Brain pericyte (primary cell): ENCODE measurements around the gene ANKDD1A.

Experiments
- DNase-seq: peaks from one replicate; pipeline ENCODE4 v3.0.0-alpha.2; 2012; ENCODE audit warnings: low read depth, low spot score

ANKDD1A gene

DNA sequence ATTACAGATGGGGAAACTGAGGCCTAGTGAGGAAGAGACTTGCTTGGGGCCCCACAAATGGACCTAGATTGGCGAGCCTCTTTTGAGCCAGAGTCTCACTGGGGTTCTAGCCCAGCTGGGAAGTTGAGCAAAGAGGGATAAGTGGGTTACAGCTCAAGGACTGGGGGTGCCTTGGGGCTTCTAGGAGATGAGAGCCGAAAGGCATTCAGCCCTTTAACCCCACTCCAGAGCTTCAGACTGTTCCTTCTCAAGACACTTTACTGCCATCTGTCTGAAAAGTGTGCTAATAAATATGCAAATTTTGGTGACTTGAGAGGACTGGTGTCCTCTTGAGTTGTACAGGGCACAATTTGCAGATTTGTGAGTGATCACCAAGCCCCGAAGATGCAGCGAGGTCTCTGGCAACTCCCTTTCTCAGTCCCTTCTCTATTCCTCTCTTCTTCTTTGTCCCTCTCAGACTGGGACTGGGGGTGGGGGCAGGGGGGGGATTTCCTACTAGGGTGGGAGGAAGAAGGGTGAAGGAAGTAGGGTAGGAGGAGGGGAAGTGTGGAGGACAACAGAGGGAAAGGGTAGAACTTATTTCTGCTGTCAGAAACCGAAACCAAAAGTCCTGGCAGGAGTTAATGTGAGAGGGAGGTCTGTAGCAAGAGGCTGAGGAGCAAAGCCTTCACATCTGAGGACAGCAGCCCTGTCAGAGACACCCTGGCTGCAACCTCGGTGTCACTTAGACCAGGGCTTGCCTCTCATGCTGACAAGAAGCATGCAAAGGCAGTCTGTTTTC is 16.2 kb upstream of the ANKDD1A start:
- DNase-seq = no peak

DNA sequence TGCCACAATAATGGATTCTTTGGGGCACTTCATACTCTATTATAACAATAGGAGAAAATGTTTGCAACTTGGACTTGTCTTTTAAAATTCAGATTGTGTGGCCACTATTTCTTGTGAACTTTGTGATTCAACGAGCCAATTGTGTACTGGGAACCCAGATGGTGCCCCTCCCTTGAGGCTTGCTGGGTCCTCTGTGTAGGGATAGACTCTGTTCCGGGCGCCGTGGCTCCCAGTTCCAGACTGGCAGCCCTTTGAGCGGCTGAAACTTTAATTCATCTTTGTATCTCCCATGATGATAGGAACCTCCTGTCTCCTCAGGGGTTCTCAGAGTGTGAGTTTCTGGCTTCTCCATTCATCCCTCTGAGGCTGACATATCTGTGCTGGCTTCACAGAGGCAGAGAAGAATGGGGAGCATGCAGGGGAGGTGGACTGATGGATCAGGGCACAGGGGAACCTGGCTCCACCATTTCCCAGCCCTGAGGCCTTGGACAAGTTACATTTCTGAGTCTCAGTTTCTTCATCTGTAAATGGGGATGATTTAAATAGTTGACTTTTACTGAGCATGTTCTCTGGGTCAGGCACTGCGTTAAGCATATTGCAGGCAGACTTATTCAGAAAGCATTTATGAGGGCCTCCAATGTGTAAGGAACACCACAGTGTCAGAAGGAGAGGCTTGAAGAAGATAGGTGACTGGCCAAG is 15.2 kb upstream of the ANKDD1A start:
- no peak for DNase-seq

DNA sequence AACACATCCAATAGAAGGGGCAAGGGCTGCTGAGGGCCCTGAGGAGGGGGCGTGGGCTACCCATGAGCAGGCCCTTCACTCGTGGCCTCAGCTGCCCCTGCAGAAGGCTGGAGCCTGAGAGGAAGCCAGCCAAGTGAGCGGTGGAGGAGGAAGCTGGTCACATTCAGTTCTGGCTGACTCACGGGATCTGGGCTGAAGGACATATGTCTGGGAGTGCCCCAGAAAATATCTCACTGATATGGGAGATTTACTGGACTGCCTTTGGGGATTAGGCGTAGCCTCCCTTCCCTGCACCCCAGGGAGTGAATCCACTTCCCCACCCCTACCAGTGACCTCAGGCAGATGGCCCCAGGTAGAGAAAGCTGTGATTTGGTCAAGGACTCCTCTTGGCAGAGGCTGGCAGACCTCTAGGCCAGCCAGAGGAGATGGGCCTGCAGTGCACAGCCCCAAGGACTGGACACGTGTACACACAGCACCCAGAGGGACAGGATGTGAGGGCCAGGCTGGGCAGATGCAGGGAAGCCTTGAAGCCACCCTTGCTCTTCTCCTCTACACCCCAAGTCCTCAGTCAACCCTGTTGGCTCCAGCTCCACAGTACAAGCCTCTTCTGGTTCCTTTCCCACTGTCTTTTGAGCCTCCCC is 14.2 kb upstream of the ANKDD1A start:
- no peak for DNase-seq

DNA sequence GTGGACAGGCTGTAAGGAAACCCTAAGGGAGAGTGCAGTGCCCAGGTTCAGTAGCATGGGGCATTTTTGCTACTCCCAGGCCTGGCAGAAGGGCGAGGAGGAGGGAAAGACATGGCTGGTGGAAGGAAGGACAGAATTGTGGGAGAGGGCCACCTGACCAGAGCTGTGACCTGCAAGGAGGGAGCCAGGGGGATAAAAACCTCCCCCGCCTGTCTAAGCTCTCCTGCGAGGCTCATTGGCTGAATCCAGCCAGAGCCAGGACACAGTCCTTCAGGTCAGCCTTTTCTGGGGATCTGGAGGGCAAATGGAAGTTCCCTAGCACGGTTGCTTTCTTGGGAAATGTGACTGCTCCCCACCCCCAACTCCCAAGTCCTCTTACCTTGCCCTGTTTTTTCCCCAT is 13.3 kb upstream of the ANKDD1A start:
- DNase-seq = no peak

DNA sequence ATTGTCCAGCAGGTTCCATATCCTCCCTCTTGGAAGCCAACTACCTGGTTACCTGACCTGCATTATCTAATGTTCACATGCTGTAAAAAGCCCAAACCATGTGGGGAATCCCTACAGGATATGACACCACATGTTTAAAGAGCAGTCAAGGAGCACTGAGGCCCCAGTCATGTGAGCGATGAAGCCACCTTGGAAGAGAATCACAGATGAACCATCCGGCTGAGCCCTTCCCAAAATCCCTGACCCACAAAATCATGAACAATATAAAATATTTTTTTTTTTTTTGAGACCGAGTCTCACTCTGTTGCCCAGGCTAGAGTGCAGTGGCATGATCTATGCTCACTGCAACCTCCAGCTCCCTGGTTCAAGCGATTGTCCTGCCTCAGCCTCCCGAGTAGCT is 10.6 kb upstream of the ANKDD1A start:
- no peak for DNase-seq

DNA sequence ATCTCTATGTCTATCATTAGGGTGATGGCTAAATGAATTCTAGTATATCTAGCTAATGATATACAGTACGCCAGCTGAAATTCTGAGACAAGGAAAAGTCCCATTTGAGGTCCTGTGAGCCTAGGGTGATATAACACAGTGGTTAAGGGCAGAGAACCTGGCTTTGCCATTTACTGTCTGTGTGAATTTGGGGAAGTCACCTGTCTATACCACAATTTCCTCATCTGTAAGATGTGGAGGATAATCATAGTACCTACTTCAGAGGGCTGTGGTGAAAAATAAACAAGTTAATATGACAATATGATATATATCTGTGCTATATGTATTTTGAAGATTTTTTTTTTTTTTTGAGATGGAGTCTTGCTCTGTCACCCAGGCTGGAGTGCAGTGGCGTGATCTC is 9.8 kb upstream of the ANKDD1A start:
- no peak for DNase-seq

DNA sequence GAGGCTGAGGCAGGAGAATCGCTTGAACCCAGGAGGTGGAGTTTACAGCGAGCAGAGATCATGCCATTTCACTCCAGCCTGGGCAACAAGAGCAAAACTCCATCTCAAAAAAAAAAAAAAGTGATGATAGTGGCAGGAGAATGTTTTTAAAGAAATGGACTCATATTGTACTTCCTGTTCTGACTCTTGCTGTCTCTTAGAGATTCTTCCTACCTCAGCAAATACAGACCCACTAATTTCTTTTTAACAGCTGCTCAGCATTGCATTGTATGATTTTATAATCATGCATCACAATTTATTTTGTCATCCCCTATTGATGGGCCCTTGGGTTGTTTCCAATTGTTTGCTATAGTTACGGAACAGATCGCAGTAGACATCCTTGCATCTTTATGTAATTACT is 8.8 kb upstream of the ANKDD1A start:
- no peak for DNase-seq

DNA sequence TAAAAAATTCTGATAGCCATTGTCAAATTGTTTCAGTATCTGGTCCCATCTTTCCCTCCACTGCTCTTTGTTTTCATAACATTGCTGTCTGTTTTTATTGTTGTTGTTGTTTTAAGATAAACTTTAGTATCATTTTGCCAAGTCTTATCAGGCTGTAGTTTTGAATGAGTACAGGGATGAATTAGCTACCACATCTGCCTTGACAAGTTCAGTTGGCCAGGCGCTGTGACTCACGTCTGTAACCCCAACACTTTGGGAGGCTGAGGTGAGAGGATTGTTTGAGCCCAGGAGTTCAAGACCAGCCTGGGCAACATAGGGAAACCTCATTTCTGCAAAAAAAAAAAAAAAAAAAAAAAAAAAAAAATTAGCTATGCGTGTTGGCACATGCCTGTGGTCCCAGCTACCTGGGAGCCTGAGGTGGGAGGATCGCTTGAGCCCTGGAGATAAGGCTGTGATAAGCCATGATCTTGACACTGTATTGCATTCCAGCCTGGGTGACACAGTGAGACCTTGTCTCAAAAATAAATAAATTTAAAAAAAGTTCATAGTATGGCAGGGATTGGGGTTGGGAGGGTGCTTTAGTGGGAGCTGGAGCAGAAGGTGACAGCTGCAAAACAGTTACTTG is 8.3 kb upstream of the ANKDD1A start:
- DNase-seq = no peak

DNA sequence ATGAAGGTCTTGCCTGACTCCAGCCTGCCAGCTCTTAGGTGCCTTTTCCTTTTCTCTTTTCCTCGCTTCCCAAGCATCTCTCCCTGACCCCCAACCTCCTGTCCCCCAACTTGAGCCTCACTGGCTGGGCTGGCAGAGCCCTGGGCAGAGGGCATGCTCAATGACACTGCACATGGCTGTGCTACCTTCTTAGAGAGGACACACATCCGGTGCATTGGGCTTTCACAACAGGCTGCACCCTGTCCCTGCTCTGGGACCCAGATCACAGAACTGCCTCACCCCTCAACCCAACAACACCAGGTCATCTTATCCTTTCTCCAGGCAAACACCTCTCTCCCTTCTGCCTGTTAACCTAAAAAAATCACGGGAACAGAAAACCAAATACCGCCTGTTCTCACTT is 7.5 kb upstream of the ANKDD1A start:
- no peak for DNase-seq

DNA sequence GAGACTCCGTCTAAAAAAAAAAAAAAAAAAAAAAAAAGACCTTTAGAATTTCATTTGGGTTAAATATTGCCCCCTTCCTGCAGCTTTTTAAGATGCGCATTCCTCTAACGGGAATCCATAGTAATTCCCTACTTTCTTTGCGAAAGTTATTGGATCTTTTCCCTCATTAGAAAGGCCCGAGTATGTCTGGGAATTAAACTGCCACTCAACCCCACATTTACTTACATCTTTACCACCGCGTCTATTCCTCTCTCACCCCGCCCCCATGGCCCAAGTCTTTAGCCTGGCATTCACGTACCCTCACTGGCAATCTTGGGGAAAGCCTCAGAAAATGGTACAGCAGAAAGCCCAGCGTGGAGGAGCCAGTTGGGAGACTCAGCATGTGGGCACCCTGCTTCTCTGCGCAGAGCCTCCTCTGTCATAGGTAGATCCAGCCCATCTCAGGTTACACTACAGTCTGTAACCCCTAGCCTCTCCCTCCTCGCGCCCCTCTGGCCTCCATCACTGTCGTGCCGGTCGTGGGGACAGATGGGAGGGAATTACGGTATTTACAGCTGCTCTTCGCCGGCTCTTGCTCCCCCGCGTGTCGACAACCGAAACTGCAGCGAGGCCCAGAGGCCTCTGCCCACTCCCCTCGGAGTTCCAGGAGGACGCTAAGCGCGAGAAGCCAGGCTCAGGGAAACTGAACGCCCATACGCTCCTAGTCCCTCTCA is 6.4 kb upstream of the ANKDD1A start:
- DNase-seq = no peak

DNA sequence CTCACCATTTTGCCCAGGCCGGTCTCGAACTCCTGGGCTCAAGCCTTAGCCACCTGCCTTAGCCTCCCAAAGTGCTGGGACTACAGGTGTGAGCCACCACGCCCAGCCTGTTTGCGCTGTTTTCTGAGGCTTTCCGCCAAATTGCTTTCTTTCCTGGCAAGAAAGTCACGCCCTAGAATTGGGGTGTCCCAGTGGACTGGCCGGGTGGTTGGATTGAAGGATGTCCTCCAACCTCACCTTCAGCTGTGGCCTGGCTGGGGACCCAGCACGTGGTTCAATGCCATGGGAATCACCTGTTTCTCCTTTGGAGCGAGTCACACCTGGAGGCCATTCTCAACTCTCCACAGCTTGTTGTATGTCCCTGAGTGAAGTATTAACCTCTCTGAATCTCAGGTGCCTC is 5.8 kb upstream of the ANKDD1A start:
- no peak for DNase-seq

DNA sequence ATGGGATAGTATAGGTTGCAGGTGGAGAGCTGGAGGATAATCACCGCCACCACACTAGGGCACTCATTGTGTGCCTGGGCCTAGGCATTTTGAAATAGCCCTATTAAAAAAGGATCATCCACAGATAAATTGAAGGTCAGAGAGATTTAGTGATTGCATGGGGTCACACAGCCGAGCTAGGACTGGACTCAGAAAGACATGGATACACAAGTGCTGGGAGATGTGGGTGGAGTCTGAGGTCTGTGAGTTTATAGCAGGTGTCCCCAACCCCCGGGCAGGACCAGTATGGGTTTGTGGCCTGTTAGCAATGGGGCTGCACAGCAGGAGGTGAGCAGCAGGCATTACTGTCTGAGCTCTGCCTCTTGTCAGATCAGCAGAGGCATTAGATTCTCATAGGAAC is 5.3 kb upstream of the ANKDD1A start:
- no peak for DNase-seq

DNA sequence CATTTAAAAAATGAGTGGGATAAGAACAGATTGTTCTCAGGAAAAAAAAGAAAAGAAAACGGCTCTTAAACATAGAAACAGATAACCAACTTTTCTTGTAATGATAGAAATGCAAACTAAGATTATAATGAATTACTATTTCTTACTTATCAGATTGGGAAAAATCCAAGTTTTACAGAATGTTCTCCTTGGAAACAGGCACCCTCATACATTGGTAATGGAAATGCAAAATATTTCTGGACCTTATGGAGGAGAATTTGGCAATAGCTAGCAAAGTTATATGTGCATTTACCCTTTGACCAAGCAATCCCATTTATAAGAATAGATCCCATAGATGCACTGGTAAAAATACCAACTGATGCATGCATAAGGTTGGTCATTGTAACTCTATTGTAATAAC is 3.7 kb upstream of the ANKDD1A start:
- no peak for DNase-seq

DNA sequence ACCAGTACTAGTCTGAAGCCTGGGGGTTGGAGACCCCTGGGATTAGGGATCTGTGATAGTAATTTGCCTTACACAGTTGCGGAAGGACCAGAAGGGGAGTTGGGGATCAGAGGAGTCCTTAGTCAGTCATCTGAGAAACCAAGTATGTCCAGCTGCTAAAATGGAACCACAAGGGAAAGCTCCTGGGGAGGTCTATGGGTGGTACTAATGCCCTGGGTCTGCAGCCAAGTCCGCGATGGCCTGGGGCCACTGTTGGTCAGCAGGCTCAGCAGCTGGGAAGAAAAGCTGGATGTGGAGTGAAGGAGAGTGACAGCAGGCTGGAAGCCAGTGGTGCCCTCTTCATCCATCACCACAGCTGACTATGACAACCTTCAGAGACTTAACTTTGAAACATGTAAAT is 2.2 kb upstream of the ANKDD1A start:
- DNase-seq = no peak

DNA sequence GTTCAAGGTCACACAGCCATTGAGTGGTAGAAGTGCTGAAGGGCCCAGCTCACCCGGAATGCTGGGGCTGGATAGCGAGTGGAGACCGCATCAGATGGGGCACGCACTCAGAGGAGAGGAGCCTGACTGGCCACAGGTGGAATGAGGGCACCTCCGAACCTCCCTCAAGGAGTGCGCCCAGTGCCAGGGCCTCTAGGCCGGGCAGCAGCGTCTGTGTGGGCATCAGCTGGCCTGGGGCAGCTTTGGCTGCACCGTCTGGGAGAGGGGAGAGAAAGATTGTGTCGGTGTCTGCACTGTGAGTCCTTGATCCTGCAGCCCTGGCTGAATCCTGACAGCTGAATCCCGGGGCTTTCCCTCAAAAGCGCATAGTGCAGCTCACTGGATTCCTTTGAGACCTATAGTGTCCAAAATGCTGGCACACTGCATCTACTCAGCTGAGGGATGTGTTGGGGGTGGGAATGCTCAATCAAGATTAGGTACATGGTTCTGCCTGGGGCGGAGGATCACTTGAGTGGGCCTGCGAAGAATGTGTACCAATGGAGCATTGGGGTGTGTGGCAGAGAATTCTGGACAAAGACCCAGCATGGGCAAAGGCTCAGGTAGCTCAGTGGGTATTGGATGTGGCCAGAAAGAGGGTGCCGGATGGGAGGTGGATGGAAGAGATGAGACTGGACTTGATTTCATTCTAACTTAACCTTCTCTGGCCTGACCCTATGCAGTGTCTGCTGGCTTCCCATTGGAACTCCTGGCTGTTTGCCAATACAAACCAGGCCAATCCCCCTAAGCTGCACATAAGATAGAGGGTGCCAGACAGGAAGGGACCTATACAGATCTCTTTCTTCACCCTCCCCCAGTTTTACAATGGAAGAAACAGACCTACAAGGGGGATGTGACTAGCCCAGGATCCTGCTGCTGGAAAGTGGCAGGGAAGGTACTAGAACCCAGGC is 950 bp downstream of the ANKDD1A start:
- DNase-seq = no peak

DNA sequence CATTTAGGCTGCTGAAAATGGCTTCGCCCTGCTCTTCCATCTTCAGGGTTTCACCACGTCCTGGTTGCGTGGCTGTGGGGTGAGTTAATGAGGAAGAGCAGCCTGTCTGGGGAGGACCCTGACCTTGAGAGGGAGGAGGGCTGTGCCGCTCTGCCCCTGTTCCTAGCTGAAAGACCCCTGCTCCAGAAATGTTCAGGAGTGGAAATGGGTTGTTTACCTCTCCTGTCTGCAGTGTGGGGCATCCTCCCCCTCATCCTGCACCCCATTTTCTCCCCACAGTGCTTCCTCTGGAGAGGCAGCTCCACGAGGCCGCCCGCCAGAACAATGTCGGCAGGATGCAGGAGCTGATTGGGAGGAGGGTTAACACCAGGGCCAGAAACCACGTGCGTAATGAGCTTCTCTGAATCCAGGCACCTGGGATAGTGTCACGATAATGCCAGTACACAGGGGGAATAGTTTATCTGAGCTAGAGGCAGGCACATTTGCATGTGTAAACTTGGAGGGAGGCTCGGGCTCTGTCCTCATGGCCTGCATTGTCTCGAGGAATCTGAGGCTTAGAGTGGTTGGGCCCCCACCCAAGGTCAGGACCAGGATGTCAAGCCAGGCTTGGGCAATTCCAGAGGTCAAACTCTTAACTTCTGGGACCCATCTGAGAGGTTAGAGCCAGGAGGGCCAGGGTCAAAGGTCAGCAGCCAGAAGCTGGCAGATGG is 4.0 kb downstream of the ANKDD1A start:
- no peak for DNase-seq

DNA sequence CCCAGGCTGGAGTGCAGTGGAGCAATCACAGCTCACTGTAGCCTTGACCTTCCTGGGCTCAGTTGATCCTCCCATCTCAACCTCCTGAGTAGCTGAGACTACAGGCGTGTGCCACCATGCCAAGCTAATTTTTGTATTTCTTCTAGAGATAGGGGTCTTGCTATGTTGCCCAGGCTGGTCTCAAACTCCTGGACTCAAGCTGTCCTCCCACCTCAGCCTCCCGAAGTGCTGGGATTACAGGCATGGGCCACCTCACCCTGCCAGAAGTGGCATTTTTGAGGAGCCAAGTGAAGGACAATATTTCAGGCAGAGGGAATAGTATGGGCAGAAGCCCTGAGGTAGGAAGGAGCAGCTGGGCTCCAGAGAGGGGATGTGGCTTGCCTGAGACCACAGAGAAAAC is 4.7 kb downstream of the ANKDD1A start:
- no peak for DNase-seq

DNA sequence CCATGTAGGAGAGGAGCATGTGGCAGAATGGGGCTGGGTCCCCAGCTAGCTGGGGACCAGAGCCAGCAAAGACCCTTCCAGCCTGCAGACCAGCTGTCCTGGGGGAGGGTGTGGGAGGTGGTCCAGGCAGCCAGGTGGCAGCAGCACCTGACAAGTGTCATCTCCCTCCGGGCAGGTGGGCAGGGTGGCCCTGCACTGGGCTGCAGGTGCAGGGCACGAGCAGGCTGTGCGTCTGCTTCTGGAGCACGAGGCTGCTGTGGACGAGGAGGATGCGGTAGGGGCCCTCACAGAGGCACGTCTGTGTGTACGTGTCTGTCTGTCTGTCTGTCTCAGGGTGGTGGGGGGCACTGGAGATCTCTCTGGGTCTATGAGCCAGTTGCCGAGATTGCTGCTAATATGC is 5.5 kb downstream of the ANKDD1A start:
- DNase-seq = no peak

DNA sequence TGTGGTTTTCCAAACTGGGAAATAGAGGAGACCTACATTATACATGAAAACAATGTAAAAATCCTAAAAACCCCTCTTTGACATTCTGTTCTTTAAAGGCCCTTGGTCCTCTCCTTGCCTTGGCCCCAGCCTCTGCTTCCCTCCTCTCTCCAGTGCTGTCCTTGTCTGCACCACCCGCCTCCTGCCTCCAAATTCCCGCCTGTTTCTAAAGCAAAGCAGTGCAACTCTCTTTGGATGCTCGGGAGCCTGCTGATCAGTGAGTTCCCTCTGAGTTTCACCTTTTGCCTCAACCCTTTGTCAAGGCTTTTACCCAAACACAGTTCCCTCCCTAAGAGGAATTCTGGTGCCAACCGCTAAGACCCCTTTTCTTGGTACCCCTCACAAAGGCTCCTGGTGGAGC is 8.0 kb downstream of the ANKDD1A start:
- no peak for DNase-seq

DNA sequence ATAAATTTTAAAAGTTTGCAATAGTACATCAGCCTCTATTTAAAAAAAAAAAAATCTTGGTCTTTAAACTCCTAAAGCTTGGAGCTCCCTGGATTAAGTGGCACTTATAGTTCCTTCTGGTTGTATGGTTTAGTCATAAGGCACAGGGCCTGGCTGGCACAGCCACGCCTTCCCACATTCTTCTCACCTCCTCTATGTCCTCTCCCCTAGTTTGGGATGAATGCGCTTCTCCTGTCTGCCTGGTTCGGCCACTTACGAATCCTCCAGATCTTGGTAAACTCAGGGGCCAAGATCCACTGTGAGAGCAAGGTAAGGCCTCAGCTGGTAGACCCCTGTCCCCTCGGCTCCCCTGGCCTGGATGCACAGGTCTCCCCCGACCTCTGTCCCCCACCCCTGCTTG is 10.0 kb downstream of the ANKDD1A start:
- DNase-seq = no peak
